Liver (tissue), 9 donors: ENCODE data around the gene IFI27. TPM values are rescaled to one million over a fixed set of nuclear protein-coding genes. Genes with fewer than 3 reads are reported as not detected.

Experiments used
- DNase-seq: peaks from one replicate; pipeline ENCODE4 v3.0.0-alpha.2; 2017; ENCODE audit warnings: low spot score
- H3K27ac ChIP-seq, 2 donors: one replicate each; pipeline ENCODE4 v1.7.0; 2013; ENCODE audit warnings: inconsistent platforms in 2 of 2, low read length in 2 of 2, control low read depth in 1 of 2, low read depth in 1 of 2, mild to moderate bottlenecking in 1 of 2
- H3K27me3 ChIP-seq, 4 donors: one replicate each; pipeline versions ENCODE4 v1.6.1 to v1.7.0; 2013; ENCODE audit warnings: low read length in 3 of 4, inconsistent platforms in 1 of 4, mild to moderate bottlenecking in 1 of 4, moderate library complexity in 1 of 4; ENCODE audit not compliant: control insufficient read depth in 4 of 4, insufficient read depth in 4 of 4
- H3K36me3 ChIP-seq, 4 donors: one replicate each; pipeline versions ENCODE4 v1.6.1 to v1.7.0; 2013; ENCODE audit warnings: low read length in 3 of 4, mild to moderate bottlenecking in 3 of 4, low read depth in 1 of 4, moderate library complexity in 1 of 4; ENCODE audit not compliant: control insufficient read depth in 4 of 4, insufficient read depth in 3 of 4
- H3K4me1 ChIP-seq, 4 donors: one replicate each; pipeline versions ENCODE4 v1.6.1 to v1.7.0; 2013; ENCODE audit warnings: low read length in 3 of 4, mild to moderate bottlenecking in 3 of 4, moderate library complexity in 1 of 4; ENCODE audit not compliant: control insufficient read depth in 4 of 4, insufficient read depth in 4 of 4
- H3K4me3 ChIP-seq, 3 donors: one replicate each; pipeline versions ENCODE4 v1.6.1 to v1.7.0; 2013; ENCODE audit warnings: low read length in 3 of 3, control low read depth in 1 of 3, low read depth in 1 of 3, mild to moderate bottlenecking in 1 of 3
- H3K9ac ChIP-seq, 2 donors: one replicate each; pipeline ENCODE4 v1.7.0; 2013; ENCODE audit warnings: low read length in 2 of 2, mild to moderate bottlenecking in 2 of 2, moderate library complexity in 2 of 2, control low read depth in 1 of 2, low read depth in 1 of 2
- H3K9me3 ChIP-seq, 4 donors: one replicate each; pipeline versions ENCODE4 v1.6.1 to v1.7.0; 2013; ENCODE audit warnings: low read length in 3 of 4; ENCODE audit not compliant: control insufficient read depth in 4 of 4
- EGR1 ChIP-seq, 2 donors: IDR thresholded peaks; 2 replicates each; pipeline ENCODE4 v1.6.1; 2016 to 2018; ENCODE audit warnings: antibody characterized with exemption in 2 of 2, low read depth in 2 of 2
- FOXA1 ChIP-seq: IDR thresholded peaks from 2 replicates; pipeline ENCODE4 v1.6.1; 2016; ENCODE audit warnings: antibody characterized with exemption
- GABPA ChIP-seq, 2 donors: IDR thresholded peaks in 1 of 2; conservative IDR thresholded peaks in 1 of 2; 2 replicates each; pipeline ENCODE4 v1.6.1; 2016; ENCODE audit warnings: antibody characterized with exemption in 2 of 2, mild to moderate bottlenecking in 1 of 2, moderate library complexity in 1 of 2
- HNF4G ChIP-seq: IDR thresholded peaks from 2 replicates; pipeline ENCODE4 v1.6.1; 2016; ENCODE audit warnings: antibody characterized with exemption
- NR2F2 ChIP-seq: IDR thresholded peaks from 2 replicates; pipeline ENCODE4 v1.6.1; 2016; ENCODE audit warnings: antibody characterized with exemption
- RXRA ChIP-seq, 2 donors: IDR thresholded peaks; 2 replicates each; pipeline ENCODE4 v1.6.1; 2017 to 2018; ENCODE audit warnings: antibody characterized with exemption in 2 of 2, mild to moderate bottlenecking in 1 of 2
- TAF1 ChIP-seq: conservative IDR thresholded peaks from 2 replicates; pipeline ENCODE4 v1.6.1; 2016; ENCODE audit warnings: antibody characterized with exemption, mild to moderate bottlenecking
- YY1 ChIP-seq: IDR thresholded peaks from 2 replicates; pipeline ENCODE4 v1.6.1; 2016; ENCODE audit warnings: antibody characterized with exemption, mild to moderate bottlenecking
- WGBS: extraction: QIAGEN DNeasy Blood & Tissue Kit; methylation state at CpG from one replicate; pipeline ENCODE4 v1.1.7; 2013; 5-methylcytosine and 5-hydroxymethylcytosine counted together
- polyA plus RNA-seq, 2 donors: library from polyadenylated mRNA; stranded (reverse) in 1 of 2; unstranded in 1 of 2; fragments of 200-250 nt in 1 of 2; fragments of >200 nt in 1 of 2; fragmentation: Nextera tagmentation in 1 of 2; extraction: Ambion mirVana in 1 of 2; gene quantifications; one replicate each; pipeline versions ENCODE4 v1.2.1 to v1.2.3, GENCODE V29; 2013 to 2015
- total RNA-seq, 2 donors: library from RNA; depleted of rRNA; stranded (reverse); fragments of >200 nt; gene quantifications; one replicate each; pipeline ENCODE4 v1.2.3, GENCODE V29; 2014
- TF ChIP-seq, protein P1 (sequence below): IDR thresholded peaks from 2 replicates; pipeline ENCODE4 v1.6.1; 2016; ENCODE audit warnings: antibody characterized with exemption
- TF ChIP-seq, protein P2 (sequence below): IDR thresholded peaks from 2 replicates; pipeline ENCODE4 v1.6.1; 2016; ENCODE audit warnings: antibody characterized with exemption
- TF ChIP-seq, protein P3 (sequence below): IDR thresholded peaks from 2 replicates; pipeline ENCODE4 v1.6.1; 2016; ENCODE audit warnings: antibody characterized with exemption, mild to moderate bottlenecking
- TF ChIP-seq, protein P4 (sequence below): IDR thresholded peaks from 2 replicates; pipeline ENCODE4 v1.6.1; 2016; ENCODE audit warnings: antibody characterized with exemption
- donor health status: healthy.
- donor health status: healthy.
- donor health status: healthy.
- donor health status: healthy.
- donor health status: healthy.

IFI27 gene
- total and polyA plus RNA-seq, 4 donors = 12.7 to 170 (median 42.2) TPM

DNA sequence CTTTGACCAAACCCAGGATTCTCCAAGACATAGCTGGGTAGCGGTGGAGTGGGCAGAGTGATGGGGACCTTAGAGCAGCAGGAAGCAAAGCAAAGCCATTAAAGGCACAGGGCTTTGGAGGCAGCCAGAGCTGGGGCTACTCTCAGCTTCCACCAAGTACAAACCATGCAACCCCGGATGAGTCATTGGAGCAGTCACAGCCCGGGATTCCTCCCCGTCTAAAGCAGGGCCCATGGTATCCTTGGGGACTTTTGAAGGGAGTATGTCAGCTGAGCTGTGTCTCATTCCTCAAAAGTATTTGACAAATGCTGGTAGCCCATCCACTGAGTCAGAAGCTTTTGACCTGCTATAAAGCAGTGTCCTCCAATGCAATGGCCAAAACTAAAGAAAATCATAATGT lies 9.7 kb upstream of the IFI27 start:
- no peak overlapping the region for H3K27ac ChIP-seq
- DNase-seq = no peak
- no peaks in the 10 kb centered on the region for H3K27me3 ChIP-seq
- no peaks in the 10 kb centered on the region for H3K9me3 ChIP-seq
- no peak overlapping the region for H3K4me3 ChIP-seq
- no peak overlapping the region for H3K9ac ChIP-seq
- WGBS = 76% methylated on average over 4 of the region's 4 CpGs
- TF ChIP-seq GABPA (IDR thresholded peaks at IDR 0.05 in 1 of 2, conservative IDR thresholded peaks at IDR 0.05 in 1 of 2) (no peak), EGR1 (IDR thresholded peaks at IDR 0.05; ENCODE audit: low read depth in 2 of 2) (no peak), NR2F2 (no peak)
- TF ChIP-seq, protein P1, sequence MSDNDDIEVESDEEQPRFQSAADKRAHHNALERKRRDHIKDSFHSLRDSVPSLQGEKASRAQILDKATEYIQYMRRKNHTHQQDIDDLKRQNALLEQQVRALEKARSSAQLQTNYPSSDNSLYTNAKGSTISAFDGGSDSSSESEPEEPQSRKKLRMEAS = no peak
- TF ChIP-seq, protein P2, sequence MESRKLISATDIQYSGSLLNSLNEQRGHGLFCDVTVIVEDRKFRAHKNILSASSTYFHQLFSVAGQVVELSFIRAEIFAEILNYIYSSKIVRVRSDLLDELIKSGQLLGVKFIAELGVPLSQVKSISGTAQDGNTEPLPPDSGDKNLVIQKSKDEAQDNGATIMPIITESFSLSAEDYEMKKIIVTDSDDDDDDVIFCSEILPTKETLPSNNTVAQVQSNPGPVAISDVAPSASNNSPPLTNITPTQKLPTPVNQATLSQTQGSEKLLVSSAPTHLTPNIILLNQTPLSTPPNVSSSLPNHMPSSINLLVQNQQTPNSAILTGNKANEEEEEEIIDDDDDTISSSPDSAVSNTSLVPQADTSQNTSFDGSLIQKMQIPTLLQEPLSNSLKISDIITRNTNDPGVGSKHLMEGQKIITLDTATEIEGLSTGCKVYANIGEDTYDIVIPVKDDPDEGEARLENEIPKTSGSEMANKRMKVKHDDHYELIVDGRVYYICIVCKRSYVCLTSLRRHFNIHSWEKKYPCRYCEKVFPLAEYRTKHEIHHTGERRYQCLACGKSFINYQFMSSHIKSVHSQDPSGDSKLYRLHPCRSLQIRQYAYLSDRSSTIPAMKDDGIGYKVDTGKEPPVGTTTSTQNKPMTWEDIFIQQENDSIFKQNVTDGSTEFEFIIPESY = no peak
- TF ChIP-seq, protein P3, sequence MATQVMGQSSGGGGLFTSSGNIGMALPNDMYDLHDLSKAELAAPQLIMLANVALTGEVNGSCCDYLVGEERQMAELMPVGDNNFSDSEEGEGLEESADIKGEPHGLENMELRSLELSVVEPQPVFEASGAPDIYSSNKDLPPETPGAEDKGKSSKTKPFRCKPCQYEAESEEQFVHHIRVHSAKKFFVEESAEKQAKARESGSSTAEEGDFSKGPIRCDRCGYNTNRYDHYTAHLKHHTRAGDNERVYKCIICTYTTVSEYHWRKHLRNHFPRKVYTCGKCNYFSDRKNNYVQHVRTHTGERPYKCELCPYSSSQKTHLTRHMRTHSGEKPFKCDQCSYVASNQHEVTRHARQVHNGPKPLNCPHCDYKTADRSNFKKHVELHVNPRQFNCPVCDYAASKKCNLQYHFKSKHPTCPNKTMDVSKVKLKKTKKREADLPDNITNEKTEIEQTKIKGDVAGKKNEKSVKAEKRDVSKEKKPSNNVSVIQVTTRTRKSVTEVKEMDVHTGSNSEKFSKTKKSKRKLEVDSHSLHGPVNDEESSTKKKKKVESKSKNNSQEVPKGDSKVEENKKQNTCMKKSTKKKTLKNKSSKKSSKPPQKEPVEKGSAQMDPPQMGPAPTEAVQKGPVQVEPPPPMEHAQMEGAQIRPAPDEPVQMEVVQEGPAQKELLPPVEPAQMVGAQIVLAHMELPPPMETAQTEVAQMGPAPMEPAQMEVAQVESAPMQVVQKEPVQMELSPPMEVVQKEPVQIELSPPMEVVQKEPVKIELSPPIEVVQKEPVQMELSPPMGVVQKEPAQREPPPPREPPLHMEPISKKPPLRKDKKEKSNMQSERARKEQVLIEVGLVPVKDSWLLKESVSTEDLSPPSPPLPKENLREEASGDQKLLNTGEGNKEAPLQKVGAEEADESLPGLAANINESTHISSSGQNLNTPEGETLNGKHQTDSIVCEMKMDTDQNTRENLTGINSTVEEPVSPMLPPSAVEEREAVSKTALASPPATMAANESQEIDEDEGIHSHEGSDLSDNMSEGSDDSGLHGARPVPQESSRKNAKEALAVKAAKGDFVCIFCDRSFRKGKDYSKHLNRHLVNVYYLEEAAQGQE = no peak
- TF ChIP-seq, protein P4, sequence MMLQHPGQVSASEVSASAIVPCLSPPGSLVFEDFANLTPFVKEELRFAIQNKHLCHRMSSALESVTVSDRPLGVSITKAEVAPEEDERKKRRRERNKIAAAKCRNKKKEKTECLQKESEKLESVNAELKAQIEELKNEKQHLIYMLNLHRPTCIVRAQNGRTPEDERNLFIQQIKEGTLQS = no peak
- no peaks in the 10 kb centered on the region for H3K36me3 ChIP-seq
- no peaks in the 10 kb centered on the region for H3K4me1 ChIP-seq

DNA sequence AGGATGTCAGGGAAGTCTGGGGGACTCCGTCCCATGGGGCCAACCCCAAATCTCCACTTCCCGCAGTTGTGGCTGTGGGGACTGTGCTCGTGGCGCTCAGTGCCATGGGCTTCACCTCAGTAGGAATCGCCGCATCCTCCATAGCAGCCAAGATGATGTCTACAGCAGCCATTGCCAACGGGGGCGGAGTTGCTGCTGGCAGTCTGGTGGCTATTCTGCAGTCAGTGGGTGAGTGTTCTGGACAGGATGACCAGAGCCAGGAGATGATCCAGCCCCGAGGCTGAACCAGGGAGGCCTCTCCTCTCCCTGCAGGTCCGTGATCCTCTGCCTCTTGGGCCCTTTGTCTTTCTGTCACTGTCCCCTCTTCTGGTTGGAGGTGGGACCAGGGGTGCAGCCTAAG lies 8.8 kb upstream of the IFI27 start:
- no peak overlapping the region for H3K27ac ChIP-seq
- H3K27me3 ChIP-seq = no peaks in the 10 kb centered on the region
- no peaks in the 10 kb centered on the region for H3K4me1 ChIP-seq
- no peak overlapping the region for H3K4me3 ChIP-seq
- DNase-seq = no peak
- no peaks in the 10 kb centered on the region for H3K36me3 ChIP-seq
- TF ChIP-seq GABPA (IDR thresholded peaks at IDR 0.05 in 1 of 2, conservative IDR thresholded peaks at IDR 0.05 in 1 of 2) (no peak), FOXA1 (no peak), HNF4G (no peak), NR2F2 (no peak), TAF1 (no peak), RXRA (IDR thresholded peaks at IDR 0.05) (no peak), YY1 (no peak)
- TF ChIP-seq, protein P2 = no peak
- no peaks in the 10 kb centered on the region for H3K9me3 ChIP-seq
- WGBS = 95% methylated on average over 10 of the region's 10 CpGs
- no peak overlapping the region for H3K9ac ChIP-seq
